ENCODE data around the gene CLASP1.
A peak's percentile ranks its signal among the peaks of the same experiment; 100 is the strongest.
"Not testable (repeated sequence)": the region's sequence is repeated elsewhere in the genome, so short reads cannot be mapped to it uniquely, and the experiment has no call there.

CLASP1 gene

DNA sequence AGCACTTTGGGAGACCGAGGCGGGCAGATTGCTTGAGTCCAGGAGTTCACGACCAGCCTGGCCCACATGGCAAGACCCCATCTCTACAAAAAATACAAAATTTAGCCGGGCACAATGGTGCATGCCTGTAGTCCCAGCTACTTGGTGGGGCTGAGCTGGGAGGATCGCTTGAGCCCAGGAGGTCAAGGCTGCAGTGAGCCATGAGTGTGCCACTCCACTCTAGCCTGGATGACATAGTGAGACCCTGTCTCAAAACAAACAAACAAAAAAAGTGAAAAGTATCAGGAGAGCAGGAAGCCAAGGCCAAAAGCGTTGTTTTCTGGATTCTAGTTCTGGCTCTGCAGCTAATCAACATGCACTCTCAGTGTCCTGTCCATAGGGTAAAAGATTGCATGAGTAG, 10.7 kb upstream of the CLASP1 start:
- no peak for DNase-seq

GRCh38 chr2:121658393-121658792, 9.1 kb upstream of the CLASP1 start:
- DNase-seq: not testable (repeated sequence)

DNA sequence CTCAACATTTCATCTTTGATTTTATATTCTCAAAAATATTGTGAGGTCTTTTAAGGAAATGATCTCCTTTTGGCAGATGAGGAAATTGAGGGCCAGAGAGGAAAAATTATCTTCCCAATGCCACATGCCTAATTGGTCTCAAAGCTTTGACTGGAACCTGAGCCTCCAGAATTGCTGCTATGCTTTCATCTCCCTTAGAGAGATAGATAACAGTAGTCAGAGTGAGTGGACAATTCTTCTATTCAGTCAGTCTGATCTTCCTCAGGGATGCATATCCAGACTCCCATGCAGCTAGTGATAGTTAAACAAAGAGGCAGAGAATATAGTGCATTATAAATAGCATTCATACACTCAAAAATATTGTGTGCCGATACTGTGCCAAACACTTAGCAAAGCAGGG, 3.8 kb upstream of the CLASP1 start:
- DNase-seq: no peak

- no peak for DNase-seq
Observed at GRCh38 chr2:121650315-121650930, 1.2 kb upstream of the CLASP1 start.

GRCh38 chr2:121649596-121650314, 493 bp upstream of the CLASP1 start:
- peak; percentile 94 for DNase-seq

GRCh38 chr2:121648206-121649148, 785 bp downstream of the CLASP1 start:
- DNase-seq: no peak

DNA sequence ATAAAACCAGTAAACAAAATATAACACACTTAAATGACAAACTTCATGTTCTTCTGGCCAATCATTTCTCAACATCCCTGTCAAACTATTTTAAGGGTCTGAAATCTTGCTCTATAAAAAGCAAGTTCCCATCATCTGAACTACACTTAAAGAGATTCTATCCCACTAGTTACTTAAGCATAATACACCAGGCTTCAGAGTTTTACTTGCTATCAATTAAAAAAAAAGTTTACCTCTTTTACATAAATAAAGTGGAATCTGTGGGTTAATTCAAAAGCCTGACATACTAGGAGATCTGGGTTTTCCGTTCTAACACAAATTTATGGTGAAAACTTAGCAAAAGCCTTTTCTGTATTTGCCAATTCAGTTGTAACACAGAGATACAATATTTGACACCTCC, 1.9 kb downstream of the CLASP1 start:
- no peak for DNase-seq

DNA sequence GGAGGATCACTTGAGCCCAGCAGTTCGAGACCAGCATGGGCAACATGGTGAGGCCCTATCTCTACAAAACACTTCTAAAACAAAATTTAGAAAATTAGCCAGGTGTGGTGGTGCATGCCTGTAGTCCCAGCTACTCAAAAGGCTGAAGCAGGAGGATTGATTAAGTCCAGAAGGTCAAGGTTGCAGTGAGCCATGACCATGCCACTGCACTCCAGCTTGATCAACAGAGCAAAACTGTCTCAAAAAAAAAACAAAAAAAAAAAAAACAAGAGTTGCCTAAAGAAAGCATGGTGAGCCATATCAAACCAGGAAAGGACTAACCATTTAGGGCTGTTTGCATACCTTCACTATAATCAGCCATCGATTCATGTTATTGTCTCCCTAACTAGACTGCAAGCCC, 4.5 kb downstream of the CLASP1 start:
- no peak for DNase-seq

DNA sequence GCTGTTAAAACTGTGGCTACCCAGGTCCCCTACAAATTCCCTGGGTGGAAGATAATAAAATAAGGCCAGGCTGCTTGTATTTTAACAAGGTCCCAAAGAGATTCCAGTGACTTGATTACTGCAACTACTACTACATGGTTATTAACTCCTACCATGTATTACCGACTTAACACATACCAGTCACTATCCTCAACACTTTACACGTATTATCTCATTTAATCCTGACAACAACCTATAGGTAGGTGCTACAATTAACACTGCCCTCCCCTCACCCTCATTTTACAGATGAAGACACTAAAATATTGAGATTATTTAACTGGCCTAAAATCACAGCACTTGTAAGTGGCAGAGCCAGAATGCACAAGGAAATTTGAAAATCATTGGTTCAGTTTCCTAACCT, 5.4 kb downstream of the CLASP1 start:
- DNase-seq: no peak

DNA sequence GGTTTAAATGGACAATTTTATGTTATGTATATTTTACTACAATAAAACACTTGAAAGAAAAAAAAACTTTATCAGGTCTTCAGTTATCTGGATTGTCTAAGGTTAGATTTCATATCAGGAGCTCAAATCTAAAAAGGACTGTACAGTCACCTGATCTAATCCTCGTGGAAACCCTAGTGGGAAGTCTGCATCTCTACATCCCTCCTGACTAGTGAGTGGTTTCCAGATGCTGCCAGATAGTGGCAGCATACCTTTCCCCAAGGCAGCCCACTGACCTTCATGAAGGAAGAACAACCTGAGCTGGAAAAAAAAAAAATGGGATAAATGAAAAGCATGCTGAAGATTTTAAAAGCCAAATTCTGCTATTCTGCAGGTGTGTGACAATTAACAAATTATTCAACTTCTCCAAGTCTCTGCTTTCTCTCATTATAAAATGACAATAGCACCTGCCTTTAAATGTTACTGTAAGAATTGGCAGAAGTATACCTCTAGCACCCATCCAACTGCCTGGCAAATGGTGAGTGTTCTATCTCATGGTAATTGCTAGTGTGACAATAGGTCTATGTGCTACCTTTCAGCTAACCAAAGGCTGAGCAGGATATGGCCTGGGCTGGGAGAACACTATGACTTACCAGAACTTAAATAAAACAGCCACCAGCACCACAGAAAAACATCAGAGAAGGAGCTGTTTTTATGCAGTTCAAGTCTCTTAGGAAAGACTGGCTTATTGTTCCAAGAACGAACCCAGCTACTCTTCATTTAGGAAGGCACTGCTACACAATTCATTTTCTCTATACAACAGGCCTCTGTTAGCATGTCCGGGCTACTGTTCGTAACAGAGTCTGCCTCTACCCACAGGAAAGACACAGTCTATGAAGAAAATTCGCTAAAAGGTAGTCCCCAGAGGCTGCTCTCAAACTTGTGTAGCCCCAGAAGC, 8.6 kb downstream of the CLASP1 start:
- DNase-seq: no peak

GRCh38 chr2:121639846-121640245, 9.4 kb downstream of the CLASP1 start:
- not testable (repeated sequence) for DNase-seq

- no peak for DNase-seq
Observed at GRCh38 chr2:121638333-121638732, 10.9 kb downstream of the CLASP1 start.

DNA sequence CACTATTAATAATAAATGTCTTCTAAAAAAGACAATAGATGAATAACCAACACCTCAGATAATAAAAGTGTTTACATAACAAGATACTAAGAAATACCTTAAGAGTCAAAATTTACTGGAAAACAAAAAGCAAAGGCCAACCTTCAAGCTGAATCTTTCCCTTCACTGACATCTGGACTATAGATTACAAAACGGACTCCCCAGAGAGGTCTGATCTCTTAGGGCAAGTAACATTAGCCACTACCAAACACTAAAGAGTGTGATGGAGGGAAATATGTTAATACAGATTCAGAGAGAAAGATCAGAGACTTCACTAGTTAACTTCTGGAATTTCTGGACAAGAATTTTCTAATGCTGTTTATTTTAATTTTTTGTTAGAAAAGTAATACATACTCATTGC, 13.9 kb downstream of the CLASP1 start:
- no peak for DNase-seq

DNA sequence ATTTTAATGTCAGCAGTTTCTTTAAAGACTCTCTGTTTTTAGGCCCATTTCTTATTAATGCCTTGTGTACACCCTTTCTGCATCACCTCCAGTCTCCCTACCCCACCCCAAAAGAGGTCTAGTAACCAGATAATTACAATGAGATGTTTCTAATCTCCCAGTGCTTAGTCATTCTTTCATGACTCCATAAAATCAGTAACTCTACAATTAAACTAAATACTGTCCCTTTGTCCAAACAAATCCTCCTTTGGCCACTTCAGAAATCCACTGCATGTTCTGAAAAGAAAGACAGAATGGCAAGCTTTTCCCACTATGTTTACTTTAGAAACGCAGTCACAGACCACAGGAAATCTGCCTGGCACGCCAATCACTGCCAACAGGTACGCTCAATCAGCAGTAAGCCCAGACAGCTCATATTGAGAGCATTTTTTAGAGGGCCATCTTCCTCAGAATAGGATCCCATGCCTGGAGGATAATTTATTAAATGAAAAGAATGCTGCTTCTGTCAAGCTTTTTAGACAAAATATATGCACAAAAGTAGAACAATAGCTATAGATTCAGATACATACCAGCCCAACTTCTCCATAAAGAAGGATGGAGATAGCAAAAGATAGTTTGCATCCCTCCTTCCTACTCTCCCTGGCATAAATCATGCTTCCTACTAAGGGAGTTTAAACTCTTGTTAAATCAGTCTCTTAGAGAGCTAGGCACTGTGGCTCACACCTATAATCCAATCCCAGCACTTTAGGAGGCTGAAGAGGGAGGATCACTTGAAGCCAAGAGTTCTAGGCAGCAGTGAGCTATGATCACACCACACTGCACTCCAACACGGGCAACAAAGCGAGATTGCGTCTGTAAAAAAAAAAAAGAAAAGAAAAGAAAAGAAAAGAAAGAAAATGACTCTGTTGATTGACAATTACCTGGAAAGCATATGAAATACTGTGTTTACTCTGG, 14.6 kb downstream of the CLASP1 start:
- no peak for DNase-seq

DNA sequence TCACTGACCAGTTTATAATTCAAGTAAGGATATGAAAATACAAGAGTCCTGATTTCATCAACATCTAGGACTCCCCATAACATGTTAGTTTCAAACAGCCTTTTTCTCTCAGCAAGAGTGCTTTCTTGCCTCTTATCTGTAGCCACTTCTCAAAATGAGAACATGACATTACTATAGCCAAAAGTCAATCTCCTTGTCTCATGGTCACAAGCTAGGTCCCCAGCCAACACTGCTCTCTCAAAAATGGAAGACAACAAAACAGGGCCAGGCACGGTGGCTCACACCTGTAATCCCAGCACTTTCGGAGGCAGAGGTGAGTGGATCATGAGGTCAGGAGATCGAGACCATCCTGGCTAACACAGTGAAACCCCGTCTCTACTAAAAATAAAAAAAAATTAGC, 15.8 kb downstream of the CLASP1 start:
- DNase-seq: no peak

DNA sequence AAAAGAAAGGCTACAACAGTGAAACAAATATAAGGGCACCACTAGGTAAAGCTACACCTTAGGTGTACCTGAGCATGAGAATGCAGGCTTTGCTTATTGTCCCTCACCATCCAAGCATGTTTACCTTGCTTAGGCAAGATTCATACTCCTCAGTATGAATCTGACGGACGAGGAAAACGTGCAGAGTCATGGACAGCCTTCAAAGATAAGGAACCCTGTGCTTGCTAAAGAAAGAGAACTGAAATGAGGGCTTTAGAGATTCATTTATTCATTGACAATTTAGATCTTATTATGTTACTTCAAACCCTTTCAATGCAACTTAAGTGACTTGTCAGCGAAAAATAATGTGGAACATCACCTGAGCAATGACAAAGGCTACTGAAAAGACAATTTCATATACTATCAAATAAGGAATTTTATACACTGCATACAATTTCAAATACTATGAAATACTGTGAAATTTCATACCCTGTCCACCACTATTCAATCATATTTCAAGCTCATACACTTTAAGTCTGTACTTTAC, 21.7 kb downstream of the CLASP1 start:
- no peak for DNase-seq

GRCh38 chr2:121626777-121627524, 22.3 kb downstream of the CLASP1 start:
- no peak for DNase-seq

GRCh38 chr2:121625953-121626352, 23.3 kb downstream of the CLASP1 start:
- DNase-seq: no peak

- no peak for DNase-seq
Observed at GRCh38 chr2:121617042-121617599, 32.1 kb downstream of the CLASP1 start.

GRCh38 chr2:121613774-121614173, 35.5 kb downstream of the CLASP1 start:
- no peak for DNase-seq
